ENCODE measurements around the gene TRIM37.

- TF ChIP-seq CTCF (IDR thresholded peaks at IDR 0.05; ENCODE audit: borderline replicate concordance, extremely low read depth, low read length, poor library complexity, severe bottlenecking) (no peak), EZH2 (IDR thresholded peaks at IDR 0.05; ENCODE audit: borderline replicate concordance, low read depth, low read length, severe bottlenecking) (no peak)
Observed at GRCh38 chr17:59149841-59150511, 43.3 kb upstream of the TRIM37 start.

Measured in DND-41 (cell line).